HL-60/S4 treated with phorbol 12-myristate 13-acetate at 8.2 ng/mL for 4 days and 3 days (cell line): ENCODE measurements around the gene MSH3.
"Not testable (repeated sequence)": the region's sequence is repeated elsewhere in the genome, so short reads cannot be mapped to it uniquely, and the experiment has no call there.

Experiments used
- in situ Hi-C: fragments of 300-500 bp; cut with MboI; formaldehyde crosslinking; loops from 2 replicates; pipeline ENCODE4 v1.15.0; 2022; ENCODE audit warnings: low sequenced_read_pairs

MSH3 gene

DNA sequence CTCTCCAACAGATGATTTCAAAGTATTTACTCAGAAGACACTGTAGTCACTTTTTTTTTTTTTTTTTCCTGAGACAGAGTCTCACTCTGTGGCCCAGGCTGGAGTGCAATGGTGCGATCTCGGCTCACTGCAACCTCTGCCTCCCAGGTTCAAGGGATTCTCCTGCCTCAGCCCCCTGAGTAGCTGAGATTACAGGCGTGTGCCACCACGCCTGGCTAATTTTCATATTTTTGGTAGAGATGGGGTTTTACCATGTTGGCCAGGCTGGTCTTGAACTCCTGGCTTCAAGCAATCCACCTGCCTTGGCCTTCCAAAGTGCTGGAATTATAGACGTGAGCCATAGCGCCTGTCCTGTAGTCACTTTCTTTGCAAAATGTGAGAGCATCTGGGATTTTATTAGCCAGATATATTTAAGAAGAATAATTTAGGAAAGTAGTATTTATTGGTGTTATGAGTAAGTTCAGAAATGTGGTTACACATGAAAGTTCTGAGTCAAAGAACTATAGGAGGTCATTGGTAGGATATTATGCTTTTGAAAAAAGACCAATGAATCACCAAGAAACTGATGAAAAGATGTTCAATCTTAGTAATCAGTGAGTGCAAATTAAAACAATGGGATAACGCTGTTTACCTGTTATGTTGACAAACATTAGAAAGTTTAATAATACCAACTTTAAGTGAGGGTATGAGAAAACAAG lies 135.0 kb downstream of the MSH3 start:
- in situ Hi-C loops: not testable (repeated sequence)

- in situ Hi-C loops: no loop called here
Observed at GRCh38 chr5:80790698-80791097, 136.2 kb downstream of the MSH3 start.

GRCh38 chr5:80793354-80793753 lies 138.9 kb downstream of the MSH3 start:
- in situ Hi-C loops: no loop called here

- in situ Hi-C loops: no loop called here
Observed at GRCh38 chr5:80796846-80797245, 142.4 kb downstream of the MSH3 start.

- in situ Hi-C loops: no loop called here
Observed at GRCh38 chr5:80797428-80798024, 143.1 kb downstream of the MSH3 start.

GRCh38 chr5:80798166-80798565 lies 143.7 kb downstream of the MSH3 start:
- in situ Hi-C loops: no loop called here

DNA sequence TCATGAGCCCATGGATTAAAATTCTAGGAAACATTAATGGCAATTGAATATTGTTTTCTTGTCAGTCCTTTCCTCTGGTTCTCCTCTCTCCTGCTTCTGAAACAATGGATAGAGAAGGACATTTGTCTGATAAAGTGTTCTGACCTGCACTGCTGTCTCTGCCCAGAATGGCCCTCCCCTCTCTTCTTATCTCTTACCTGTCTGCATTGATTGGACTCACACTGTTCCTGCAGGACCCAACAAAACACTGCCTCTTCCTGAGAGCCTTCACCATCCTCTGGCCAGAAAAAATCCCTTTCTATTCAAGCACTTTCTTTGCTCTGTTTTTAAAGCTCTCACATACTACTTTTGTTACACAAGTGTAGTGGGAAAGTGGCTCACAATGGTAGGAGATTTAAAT lies 144.2 kb downstream of the MSH3 start:
- in situ Hi-C loops: no loop called here

GRCh38 chr5:80799041-80799440 lies 144.6 kb downstream of the MSH3 start:
- in situ Hi-C loops: no loop called here

DNA sequence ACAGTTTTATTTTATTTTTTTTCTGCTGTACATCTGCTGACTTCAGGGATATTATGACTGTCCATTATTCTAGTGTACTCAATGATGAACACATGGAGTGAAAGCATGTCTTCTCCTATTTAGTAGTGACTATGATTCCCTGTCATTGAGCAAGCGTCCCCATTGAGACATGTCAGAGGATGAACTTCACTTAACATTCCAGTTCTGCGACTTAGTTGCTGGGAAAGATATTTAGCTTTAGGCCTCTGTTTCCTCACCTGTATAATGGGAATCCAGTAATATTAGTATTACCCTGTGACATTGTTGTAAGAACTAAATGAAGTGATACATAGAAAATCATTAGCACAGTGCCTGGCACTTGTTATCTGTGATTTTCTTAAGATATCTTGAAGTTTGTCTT lies 145.1 kb downstream of the MSH3 start:
- in situ Hi-C loops: no loop called here

DNA sequence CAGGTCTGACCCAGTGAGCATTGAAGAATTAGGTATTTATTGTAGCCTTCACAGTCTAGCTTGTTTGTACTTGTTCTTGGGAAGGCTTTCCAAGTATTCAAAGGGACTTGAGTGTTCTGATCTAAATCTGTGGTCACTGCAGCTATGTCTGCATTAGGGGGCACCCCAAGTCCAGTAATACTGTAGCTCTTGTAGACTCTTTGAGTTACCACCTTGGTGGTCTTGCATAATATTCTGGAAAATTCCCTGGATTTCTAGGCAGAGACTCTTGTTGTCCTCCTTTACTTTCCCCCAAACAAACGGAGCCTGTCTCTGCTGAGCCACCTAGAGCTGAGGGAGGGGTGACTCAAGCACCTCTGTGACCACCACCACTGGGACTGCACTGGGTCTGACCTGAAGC lies 149.9 kb downstream of the MSH3 start:
- in situ Hi-C loops: no loop called here

- in situ Hi-C loops: no loop called here
Observed at GRCh38 chr5:80805038-80805437, 150.6 kb downstream of the MSH3 start.

GRCh38 chr5:80806929-80807328 lies 152.5 kb downstream of the MSH3 start:
- in situ Hi-C loops: no loop called here

GRCh38 chr5:80809451-80809850 lies 155.0 kb downstream of the MSH3 start:
- in situ Hi-C loops: no loop called here

DNA sequence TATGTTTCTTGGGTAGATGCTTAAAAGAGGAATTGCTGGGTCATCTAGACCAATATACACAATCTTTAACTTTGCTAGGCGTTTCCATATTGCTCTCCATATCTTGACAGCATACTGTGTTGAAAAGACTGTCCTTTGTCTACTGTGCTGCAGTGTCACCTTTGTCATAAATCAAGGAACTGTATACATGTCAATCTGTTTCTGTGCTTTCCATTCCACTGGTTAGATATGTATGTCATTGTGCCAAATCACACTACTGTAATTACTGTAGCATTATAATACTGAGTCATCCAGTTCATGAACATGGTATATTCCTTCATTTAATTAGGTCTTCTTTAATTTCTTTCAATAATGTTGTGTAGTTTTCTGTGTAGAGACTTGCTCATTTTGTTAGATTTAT lies 156.0 kb downstream of the MSH3 start:
- in situ Hi-C loops: no loop called here

GRCh38 chr5:80816590-80816989 lies 162.1 kb downstream of the MSH3 start:
- in situ Hi-C loops: no loop called here

DNA sequence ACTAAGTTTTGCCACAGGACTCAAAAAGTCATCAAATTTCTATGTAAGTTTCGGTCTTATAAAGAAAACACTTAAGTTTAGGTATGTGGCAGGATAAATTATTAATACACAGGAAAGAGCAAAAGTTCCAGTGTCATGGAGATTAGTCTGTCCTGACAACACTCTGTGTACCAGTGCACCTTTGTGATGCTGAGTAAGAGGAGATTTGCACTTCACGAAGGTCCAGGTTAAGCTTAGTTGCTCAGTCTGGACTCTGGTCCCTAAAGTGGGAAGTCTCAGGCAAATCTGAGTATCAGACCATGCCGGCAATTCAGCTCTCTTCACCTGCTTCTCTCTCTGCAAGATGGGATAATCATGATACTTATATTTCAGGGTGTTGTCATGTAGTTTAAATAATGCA lies 166.2 kb downstream of the MSH3 start:
- in situ Hi-C loops: no loop called here

- in situ Hi-C loops: no loop called here
Observed at GRCh38 chr5:80822640-80823039, 168.2 kb downstream of the MSH3 start.

DNA sequence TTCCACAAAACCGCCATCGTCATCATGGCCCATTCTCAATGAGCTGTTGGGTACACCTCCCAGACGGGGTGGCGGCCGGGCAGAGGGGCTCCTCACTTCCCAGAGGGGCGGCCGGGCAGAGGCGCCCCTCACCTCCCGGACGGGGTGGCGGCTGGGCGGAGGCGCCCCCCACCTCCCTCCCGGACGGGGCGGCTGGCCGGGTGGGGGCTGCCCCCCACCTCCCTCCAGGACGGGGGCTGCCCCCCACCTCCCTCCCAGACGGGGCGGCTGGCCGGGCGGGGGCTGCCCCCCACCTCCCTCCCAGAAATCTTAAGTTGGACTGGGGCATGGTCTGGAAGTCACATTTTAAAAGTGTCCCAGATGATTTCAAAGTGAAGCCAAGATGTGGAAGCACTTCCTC lies 169.7 kb downstream of the MSH3 start:
- in situ Hi-C loops: not testable (repeated sequence)

DNA sequence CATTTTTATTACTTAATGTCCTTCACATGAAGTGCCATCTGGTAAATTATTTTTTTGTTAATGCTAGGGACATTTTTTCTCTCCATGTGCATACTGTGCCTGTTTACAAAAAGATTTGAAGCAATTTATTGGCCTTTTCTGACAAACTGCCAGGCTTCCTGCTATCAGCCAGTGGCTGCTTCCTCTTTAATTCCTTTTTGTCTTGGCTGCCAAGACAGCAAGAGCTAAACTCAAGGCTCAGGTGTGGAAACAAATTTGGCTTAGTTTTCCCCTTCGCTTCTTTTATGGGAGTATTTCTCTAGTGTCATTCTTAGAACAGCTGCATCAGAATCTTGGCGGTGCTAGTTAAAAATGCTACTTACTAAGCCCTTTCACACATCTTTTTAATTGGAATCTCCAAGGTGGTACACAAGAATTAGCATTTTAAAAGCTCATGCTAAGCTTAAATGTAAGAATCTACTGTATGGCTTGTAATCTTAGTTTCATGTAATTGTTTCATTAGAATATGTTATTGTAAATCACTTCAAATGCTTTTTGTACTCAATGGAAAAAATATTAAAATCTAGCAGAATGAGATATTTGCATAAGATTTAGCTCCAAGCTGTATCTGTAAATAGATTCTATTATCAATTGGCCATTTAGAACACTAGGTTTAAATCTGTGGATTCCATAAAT lies 171.5 kb downstream of the MSH3 start:
- in situ Hi-C loops: no loop called here

GRCh38 chr5:80834710-80835109 lies 180.3 kb downstream of the MSH3 start:
- in situ Hi-C loops: no loop called here

- in situ Hi-C loops: no loop called here
Observed at GRCh38 chr5:80835128-80835527, 180.7 kb downstream of the MSH3 start.

DNA sequence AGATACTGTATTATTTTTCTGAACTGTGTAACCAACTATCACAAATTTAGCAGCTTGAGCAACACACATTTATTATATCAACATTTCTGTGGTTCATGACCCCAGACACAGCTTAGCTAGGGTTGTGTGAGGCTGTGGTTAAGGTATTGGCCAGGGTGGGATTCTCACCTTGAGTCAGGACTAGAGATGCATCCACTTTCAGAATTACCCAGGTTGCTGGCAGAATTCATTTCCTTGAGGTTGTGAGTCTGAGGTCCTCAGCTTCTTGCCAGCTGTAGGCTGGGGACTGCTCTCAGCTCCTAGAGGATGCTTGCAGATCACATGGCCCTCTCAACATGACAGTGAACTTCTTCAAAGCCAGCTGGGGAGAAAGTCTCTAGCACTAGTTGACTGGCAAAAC lies 183.2 kb downstream of the MSH3 start:
- in situ Hi-C loops: no loop called here
